ENCODE data around the gene EMX2. TPM values are rescaled to one million over a fixed set of nuclear protein-coding genes. Genes with fewer than 3 reads are reported as not detected.

The EMX2 gene
- total RNA-seq, 1 donor from 2014 or later, result 3.0 TPM

DNA sequence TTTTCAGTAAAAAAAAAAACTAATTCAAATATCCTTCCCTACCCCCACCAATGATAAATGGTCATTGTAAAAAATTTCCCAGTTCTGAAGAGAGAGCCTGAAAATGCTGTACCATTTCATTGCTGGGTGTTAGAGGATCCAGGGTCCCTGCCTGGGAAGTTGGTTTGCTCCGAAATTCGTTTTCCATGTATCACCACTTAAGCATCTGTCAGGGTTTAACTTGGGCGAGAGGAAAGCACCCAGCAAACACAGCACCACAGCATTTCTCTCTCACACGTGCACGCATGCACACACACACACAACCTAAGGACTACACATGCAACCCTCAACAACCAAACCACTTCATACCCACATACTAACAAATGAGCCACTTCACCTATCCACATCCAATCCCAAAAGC, 42.1 kb upstream of the EMX2 start:
- no peak for DNase-seq (ENCODE audit: extremely low spot score, unreplicated experiment)
- Mint-ChIP-seq H3K4me1 (ENCODE audit: unreplicated experiment) (peaks cover 24% of the 10 kb centered on the region), H3K9me3 (ENCODE audit: unreplicated experiment) (no peaks in the 10 kb centered on the region), H3K36me3 (ENCODE audit: unreplicated experiment) (no peaks in the 10 kb centered on the region), H3K27ac (ENCODE audit: unreplicated experiment) (no peak overlapping the region), H3K4me3 (ENCODE audit: unreplicated experiment) (no peak overlapping the region), H3K27me3 (ENCODE audit: unreplicated experiment) (peaks cover 12% of the 10 kb centered on the region)
- TF ChIP-seq, protein P1, sequence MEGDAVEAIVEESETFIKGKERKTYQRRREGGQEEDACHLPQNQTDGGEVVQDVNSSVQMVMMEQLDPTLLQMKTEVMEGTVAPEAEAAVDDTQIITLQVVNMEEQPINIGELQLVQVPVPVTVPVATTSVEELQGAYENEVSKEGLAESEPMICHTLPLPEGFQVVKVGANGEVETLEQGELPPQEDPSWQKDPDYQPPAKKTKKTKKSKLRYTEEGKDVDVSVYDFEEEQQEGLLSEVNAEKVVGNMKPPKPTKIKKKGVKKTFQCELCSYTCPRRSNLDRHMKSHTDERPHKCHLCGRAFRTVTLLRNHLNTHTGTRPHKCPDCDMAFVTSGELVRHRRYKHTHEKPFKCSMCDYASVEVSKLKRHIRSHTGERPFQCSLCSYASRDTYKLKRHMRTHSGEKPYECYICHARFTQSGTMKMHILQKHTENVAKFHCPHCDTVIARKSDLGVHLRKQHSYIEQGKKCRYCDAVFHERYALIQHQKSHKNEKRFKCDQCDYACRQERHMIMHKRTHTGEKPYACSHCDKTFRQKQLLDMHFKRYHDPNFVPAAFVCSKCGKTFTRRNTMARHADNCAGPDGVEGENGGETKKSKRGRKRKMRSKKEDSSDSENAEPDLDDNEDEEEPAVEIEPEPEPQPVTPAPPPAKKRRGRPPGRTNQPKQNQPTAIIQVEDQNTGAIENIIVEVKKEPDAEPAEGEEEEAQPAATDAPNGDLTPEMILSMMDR (IDR thresholded peaks at IDR 0.05), result no peak

DNA sequence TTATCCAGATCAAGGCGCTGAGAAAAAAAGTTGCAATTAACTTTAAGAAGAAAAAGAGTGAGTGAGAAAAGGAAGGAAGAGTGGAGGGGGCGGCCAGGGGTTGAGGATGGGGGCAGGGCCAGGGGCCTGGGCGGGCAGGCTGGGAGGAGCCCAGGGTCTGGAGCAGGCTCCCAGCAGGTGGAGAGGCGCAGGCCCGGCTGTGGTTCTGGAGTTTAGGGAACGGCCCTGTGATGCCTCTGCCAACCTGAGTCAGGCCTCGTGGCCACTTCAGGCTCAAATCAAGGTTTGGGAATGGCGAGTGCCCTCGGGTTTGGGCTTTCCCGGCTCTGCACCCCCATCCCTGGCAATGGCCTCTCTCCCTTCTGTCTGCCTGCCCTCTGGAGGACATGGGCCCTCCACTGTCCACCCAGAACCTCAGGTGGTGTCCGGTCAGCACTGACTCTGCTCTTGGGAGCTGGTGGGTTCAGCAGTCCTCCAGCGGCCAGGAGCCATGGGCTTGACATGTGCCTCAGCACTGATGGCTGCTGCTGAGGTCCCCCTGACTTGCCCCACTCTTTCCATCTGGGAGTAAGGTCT, 41.0 kb upstream of the EMX2 start:
- H3K27me3 Mint-ChIP-seq (ENCODE audit: unreplicated experiment), result peaks cover 6% of the 10 kb centered on the region
- TF ChIP-seq, protein P1 (IDR thresholded peaks at IDR 0.05), result no peak

DNA sequence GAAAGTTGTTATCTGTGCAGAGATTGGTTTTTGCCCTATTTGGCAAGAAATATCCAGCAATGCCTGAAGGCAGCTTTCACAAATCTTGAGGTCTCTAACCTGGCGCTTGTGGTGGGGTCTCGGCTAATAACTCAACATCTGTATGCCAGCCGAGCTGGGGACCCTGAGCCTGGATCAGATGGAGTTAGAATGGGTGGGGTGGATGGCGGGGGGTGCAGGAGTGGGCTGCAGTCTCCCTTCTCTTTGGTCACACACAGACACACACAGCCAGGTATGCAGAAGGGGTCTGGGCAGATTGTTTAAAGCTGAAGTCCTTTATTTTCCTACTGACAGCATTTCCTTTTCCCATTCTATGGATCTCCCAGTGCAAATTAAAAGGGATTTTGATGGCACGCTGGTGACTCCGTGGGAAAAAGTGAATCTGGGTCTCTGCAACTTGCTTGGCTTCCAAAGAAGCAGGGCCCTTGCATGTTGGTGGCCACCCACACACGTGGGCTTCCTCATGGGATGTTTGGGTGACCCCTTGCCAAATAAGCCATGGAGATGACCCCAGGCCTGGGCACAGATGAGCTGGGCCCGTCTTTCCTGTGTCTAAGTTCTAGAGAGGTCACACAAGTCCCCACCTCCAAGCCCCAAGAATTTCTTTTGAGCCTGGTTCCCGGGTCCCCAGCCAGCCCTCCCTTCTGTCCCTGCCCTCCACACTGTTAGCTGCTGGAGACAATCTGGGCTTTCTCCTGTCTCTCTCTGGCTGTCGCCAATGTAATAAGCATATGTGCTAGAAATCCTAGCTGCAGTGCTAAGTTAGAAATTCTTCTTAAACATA, 39.9 kb upstream of the EMX2 start:
- H3K4me3 Mint-ChIP-seq (ENCODE audit: unreplicated experiment), result peak overlapping the region; percentile 17
- no peaks in the 10 kb centered on the region for H3K36me3 Mint-ChIP-seq (ENCODE audit: unreplicated experiment)
- TF ChIP-seq, protein P1 (IDR thresholded peaks at IDR 0.05), result no peak
- H3K27me3 Mint-ChIP-seq (ENCODE audit: unreplicated experiment), result peaks cover 6% of the 10 kb centered on the region
- H3K27ac Mint-ChIP-seq (ENCODE audit: unreplicated experiment), result no peak overlapping the region
- H3K9me3 Mint-ChIP-seq (ENCODE audit: unreplicated experiment), result no peaks in the 10 kb centered on the region
- H3K4me1 Mint-ChIP-seq (ENCODE audit: unreplicated experiment), result peaks cover 22% of the 10 kb centered on the region
- DNase-seq (ENCODE audit: extremely low spot score, unreplicated experiment), result no peak

More for the DNA sequence above, 41.0 kb upstream of the EMX2 start:
- Mint-ChIP-seq H3K36me3 (ENCODE audit: unreplicated experiment) (no peaks in the 10 kb centered on the region), H3K9me3 (ENCODE audit: unreplicated experiment) (no peaks in the 10 kb centered on the region), H3K4me1 (ENCODE audit: unreplicated experiment) (peaks cover 24% of the 10 kb centered on the region), H3K27ac (ENCODE audit: unreplicated experiment) (no peak overlapping the region), H3K4me3 (ENCODE audit: unreplicated experiment) (no peak overlapping the region)
- DNase-seq (ENCODE audit: extremely low spot score, unreplicated experiment), result no peak

DNA sequence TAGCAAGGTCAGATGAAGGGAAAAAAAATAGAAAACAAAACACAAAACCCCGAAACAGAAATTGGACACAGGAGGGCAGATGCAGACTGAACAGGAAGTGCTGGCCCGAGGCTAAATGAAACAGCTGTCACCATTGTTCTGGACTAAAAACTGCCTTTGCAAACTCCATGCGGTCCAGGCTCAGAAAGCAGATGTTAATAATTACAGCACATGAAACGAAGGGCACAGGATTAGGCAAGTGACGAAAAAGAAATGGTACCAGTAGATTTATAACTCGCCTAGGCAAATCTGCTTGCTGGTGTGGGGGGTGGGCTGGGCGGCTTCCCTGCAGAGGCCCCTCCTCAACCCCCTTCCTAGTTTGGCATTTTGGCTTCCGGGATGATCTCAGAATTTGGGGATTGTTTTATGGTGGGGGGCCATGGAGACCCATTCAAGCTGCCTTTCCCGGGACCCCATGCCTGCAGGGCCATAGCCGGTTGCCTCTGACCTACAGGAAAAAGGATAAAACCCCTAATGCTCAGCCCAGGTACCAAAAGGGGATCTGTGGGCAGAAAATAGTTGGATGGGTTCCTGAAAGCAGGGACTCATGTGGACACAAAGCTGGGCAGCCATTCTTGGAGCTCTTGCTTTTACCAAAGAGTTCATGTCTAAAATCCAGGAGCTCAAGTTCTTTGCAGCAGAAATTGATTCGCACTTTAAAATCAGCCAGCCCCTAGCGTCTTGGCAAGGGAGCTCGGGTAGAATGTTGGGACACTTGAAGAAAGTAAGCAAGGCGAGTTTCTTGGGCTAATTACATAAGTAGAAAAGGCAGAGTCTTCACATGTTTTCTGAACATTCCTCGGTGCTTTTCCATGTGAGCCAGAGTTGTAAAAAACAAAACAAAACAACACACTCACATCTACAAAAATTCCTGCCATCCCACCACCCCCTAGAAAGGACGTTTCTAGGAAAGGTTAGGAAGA, 39.0 kb upstream of the EMX2 start:
- Mint-ChIP-seq H3K36me3 (ENCODE audit: unreplicated experiment) (no peaks in the 10 kb centered on the region), H3K27me3 (ENCODE audit: unreplicated experiment) (peaks cover 6% of the 10 kb centered on the region), H3K4me3 (ENCODE audit: unreplicated experiment) (peak overlapping the region; percentile 17), H3K4me1 (ENCODE audit: unreplicated experiment) (peaks cover 22% of the 10 kb centered on the region), H3K9me3 (ENCODE audit: unreplicated experiment) (no peaks in the 10 kb centered on the region), H3K27ac (ENCODE audit: unreplicated experiment) (peak overlapping the region; percentile 5)
- DNase-seq (ENCODE audit: extremely low spot score, unreplicated experiment), result no peak
- TF ChIP-seq, protein P1 (IDR thresholded peaks at IDR 0.05), result peak; percentile 28
